ENCODE measurements around the gene CFP.

Gene CFP

DNA sequence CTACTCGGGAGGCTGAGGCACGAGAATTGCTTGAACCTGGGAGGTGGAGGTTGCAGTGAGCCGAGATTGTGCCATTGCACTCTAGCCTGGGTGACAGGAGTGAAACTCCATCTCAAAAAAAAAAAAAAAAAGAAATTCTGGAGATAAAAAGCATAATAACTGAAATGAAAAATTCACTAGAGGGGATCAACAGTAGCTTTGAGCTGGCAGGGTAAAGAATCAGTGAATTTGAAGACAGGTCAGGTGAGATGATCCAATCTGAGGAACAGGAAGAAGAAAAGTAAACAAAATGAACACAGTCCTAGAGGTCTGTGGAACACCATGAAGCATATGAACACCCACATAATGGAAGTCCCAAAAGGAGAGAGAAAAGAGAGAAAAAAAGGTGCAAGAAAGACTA lies 32.5 kb downstream of the CFP start:
- no peak for DNase-seq

DNA sequence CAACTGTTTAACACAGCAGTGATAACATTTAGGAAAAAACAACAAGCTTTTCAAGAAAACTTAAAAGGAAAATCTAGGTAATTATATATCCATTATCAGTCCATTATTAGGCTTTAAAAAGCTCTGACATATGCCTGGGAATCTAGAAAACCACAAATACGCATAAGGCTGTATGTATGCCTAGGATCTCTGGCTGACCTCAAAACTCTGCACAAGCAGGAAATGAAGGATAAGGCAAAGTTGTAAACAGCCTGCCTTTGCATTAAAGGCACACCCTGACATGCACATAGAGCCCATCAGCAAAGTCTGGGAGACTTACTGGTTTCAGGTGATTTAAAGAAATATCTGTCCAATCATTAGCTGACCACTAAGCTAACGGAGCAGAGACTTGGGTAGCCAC lies 33.5 kb downstream of the CFP start:
- no peak for DNase-seq

DNA sequence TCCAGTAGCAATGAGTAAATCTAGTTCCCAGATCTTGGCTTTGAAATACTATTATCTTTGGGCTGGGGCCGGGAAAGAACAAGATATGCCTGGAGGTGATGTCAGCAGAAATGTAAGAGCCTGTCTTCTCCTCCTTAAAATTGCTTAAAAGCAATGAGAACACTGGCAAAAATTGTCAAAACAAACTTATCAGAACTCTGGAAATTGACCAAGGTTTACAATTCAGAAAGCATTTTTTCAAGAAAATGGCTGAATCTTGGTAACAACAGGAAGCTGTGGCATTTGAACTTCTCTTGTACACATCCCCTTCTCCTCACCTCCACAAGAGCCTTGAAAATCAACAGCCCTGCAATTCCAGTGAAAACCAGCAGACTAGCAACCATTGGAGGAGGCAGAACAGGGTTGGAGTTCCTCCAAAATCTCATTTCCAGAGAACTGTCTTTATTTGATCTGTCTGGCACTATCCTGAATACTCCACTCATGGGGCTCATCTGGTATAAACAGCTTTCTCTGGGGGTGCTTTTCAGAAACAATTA lies 33.9 kb downstream of the CFP start:
- DNase-seq, result no peak

DNA sequence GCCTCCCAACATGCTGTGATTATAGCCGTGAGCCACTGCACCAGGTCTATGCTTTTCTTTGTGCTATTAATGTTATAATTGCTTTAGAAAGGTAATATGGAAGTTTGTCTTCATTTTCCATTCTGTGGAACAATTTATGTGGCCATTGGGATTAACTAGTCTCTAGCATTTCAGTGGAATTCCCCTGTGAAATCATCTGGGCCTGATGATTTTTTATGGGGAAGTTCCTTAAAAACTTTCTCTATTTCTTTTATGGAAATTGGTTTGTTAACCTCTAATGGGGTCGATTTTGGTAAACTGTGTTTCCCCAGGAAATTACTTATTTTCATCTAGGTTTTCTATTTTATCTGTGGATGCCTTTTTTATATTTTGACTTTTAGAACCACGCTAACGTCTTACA lies 36.2 kb downstream of the CFP start:
- no peak for DNase-seq

DNA sequence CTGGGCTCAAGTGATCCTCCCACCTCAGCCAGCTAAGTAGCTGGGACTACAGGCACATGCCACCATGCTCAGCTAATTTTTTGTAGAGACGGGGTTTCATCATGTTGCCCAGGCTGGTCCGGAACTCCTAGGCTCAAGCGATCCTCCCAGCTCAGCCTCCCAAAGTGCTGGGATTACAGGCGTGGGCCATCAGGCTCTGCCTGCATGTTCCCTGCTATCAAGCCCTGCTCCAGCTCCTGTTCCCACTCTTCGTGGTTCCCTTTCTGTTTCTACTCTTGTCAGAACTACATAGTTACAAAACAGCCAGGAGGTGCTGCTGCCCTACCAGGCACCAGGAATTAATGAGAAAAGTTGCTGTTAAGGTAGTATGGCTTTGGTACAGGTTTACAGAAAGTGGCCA lies 38.7 kb downstream of the CFP start:
- no peak for DNase-seq

DNA sequence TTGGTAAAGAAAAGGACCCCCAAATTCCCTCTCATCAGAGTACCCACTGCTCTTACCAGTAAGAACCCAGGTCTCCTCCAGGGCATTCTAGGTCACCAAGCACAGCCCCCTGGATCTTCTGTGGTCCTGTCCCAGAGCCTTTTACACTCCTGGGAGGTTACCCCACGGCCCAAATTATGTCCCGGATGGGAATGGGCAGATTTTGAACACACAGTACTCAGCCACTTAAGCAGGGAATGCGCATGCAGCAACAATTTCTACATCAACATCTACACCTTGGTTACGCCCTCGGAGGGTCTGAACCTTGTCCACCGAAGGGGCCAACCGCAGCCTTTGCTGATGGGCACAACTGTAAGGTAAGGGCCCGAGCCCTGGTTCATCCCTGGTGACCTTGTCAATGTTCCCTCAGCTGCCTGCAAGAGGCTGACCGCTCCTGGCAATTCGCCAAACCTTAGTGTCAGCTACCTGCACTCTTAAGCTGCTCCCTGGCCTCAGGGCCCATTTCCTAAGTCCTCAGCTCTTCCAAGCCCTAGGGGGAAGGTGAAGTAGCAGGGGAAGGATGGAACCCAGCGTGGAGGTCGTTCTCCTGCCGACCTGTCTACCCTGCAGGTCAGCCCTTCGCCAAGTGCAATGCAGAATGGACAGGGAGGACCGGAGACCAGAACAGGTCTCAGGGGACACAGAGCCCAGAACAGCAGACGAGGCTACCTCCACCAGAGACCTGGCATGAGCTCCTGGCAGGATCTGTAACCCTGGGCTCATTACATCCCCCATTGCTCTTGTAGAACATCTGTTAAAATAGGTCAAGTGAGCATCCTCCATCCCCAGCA lies 41.6 kb downstream of the CFP start:
- no peak for DNase-seq

DNA sequence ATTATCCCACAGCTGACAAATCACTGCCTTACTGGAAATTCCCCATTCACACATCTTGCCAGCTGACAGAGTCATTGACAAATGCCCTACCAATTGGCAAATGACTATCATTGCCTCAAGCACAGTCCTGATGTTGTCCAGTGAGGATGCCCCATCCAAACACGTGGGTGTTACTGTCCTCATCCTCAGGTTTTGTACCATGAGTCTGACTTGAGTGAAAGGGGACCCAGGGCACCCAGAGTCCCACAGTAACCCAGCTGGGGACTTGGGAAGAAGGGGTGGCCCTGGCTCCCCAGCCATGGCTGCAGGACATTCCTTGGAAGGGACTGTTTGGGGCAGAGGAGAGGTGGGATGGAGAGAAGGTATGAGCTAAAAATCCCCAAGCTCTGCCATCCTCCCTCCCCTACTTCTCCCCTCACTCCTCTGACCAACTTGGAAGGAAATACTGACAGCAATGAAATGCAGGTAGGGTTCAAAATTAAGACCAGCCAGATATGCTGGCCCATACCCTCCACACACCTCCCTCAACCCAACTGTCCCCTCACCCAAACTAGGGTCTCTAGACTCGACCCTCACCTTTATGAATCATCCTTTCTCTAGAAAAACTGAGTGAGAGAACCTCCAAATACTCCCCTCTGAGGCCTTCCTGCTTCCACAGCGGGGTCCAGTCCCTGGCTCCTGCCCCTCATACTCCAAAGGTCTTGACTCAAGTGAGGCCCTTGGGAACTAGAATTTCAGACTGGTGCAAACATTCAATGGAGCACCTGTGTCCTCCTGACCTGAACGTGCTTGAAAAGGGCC lies 42.4 kb downstream of the CFP start:
- DNase-seq, result no peak

DNA sequence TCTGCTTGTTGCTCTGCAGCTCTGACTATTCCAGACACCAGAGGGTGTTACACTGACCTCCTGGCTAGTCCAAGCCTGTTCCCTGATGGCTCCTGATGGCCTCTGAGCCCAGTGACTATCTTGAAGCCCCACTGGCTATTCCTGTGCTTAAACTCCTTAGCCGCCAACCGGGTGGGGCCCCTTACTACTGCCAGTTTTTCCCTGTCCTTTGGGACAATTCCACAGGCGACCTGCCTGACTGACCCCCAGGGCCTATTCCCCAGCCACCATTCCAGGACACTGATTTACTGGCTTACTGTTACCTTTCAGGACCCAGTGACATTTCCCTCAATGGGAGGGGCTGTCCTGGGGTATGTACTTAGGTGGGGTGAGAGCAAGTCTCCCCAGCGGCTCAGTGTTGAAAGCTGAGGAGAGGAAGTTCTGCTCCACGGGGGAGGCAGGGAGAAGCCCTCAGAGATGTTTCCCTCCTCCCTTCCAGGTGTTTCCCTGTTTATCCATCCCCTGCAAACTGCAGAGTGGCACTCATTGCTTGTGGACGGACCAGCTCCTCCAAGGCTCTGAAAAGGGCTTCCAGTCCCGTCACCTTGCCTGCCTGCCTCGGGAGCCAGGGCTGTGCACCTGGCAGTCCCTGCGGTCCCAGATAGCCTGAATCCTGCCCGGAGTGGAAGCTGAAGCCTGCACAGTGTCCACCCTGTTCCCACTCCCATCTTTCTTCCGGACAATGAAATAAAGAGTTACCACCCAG lies 43.5 kb downstream of the CFP start:
- no peak for DNase-seq

DNA sequence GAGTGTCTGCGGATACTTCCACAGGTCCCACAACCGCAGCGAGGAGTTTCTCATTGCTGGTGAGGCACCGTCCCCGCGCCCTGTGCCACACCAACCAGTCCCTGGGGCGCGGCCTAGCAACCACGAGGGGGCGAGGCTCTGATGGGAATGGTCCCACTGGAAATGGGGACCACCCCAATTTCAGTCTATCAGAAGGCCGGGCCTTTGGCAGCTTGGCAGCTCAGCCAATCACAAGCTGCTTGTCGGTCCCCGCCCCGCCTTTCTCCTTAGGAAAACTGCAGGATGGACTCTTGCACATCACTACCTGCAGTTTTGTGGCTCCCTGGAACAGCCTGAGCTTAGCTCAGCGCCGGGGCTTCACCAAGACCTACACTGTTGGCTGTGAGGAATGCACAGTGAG lies 44.5 kb downstream of the CFP start:
- no peak for DNase-seq

DNA sequence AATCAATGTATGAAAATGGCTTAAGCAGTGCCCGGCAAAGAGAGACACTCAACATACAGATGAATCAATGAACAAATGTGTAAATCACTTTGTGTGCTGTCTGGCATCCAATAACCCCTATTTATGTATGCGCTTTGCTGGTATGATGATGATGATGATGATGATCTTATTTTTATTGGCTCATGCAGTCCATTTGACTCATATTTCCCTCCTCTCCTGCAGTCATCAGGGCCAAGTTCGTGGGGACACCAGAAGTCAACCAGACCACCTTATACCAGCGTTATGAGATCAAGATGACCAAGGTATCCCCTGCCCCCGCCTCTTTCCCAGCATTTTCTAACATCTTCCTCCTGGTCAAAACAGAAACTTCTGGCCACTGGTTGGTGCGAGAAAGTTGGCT lies 45.0 kb downstream of the CFP start:
- no peak for DNase-seq

DNA sequence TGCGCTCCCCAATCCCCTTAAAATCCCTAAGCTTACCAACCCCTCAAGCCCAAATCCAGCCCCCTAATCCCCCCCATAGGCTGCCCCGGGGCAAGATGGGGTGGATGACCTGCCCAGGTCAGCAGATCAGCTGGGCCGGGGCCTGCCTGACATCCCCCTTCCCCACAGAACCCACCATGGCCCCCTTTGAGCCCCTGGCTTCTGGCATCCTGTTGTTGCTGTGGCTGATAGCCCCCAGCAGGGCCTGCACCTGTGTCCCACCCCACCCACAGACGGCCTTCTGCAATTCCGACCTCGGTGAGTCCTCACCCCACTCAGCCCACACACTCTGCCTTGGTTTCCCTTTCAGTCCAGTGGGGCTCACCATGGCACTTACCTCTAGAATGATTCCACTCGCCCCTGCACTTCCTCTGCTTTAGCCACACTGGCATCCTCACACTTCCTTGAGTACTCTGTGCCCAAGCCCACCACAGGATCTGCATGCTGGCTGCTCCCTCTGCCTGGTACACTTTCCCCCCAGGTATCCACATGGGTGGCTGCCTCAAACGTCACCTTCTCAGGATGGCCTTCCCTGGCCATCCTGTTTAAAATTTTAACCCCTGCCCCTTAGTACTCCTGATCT lies 46.4 kb downstream of the CFP start:
- no peak for DNase-seq

DNA sequence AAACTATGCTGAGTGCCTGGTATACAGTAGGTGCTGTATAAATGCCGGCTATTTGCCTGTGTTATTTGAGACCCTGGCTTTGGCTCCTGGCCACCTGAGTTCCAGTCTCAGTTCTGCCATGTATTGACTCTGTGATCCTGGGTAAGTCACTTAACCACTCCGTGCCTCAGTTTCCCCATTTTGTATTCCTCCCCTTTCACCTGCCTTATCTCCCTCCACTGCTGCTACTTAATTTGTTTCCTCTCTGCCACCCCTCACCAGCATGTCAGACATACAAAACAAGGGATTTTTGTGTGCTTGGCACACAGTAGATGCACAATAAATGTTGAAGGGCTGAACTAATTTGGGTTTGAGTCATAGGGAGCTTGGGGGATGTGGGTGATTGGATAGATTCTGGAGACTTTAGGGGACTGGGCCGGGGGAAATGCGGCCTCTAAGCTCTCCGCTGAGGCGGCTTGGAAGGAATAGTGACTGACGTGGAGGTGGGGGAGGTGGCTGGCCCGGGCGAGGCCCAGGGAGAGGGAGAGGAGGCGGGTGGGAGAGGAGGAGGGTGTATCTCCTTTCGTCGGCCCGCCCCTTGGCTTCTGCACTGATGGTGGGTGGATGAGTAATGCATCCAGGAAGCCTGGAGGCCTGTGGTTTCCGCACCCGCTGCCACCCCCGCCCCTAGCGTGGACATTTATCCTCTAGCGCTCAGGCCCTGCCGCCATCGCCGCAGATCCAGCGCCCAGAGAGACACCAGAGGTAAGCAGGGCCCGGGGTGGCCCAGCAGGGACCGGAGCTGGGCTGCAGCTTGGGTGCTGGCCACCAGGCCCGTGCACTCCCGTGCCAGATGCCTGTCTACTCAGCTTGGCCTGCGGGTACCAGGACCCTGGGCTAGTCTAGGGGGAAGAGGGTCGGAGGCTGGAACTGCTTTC lies 47.7 kb downstream of the CFP start, which contains the start of gene TIMP1:
Gene TIMP1, plus strand, starts transcription at position 706 of the 917 bp plus-strand sequence. CDS start 980 bp downstream, outside the sequence.
- peak; percentile 64 for DNase-seq

DNA sequence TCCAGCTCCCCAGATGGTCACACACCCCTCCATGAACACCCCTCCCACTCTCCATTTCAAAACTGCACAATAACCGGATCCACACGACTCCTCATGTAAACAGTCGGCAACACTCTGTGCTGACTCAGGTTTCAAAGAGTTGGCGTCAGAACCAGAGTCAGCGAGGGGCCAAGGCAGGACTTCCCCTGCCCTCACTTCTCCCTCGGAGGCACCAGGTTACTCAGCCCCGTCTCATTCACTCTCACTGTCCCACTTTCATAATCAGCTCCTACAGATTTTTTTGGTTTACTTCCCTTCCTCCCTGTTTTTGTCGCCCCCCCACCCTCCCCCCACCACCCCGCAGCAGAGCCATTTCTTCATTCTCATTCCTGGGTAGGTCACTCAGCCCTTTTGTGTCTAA lies 50.2 kb downstream of the CFP start:
- DNase-seq, result no peak

DNA sequence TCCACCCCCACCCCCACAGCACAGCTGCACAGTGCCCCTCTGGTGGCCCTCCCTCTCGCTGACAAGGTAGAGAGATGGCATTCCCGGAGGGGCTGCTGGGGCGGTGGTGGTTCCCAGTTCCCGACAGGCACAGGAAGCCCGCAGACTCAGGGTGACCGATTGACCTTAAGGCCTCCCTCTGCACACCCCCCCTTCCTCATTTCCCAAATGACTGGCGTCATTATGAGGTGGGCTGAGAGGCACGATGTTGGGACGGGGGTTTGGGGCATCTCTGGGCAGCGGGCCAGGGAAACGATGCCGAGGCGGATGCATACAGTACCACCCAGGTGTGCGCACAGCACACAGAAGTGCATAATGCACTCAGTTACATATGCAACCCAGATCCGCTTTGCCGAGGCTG lies 51.0 kb downstream of the CFP start:
- DNase-seq, result no peak

DNA sequence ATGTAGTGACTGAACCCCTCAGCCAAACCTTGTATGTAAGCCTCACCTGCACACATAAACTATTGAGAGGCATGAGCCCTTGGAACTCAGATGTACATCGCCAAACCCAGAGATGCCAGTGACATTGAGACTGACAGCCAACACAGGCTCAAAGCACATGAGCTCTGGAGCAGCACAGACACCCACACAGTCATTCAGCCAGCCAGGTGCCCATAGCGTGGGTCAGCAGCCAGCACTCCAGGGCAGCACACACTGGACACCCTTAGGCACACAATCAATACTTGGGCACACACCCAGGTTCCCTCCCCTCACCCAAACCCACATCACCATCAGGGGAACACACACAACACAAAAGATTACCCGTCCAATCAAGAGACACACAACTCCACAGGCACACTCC lies 51.8 kb downstream of the CFP start:
- no peak for DNase-seq

DNA sequence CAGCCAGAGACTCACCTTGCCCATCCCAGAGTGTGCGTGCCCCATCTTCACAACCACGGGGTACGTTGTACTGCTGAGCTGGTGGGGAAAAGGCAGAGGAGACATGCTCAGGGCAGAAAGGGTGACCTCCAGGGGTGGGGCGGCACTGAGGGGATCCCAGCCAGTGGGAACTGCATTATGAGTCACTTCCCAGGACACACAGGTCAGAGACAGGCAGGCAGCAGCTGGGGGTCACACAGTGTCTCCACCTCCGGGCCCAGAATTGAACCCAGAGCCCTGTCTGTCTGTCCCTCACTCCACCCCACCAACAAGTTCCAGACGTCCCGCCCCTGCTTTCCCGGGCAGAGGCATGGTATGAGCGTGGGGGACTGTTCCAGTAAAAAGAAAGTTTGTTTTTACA lies 52.3 kb downstream of the CFP start:
- DNase-seq, result no peak

DNA sequence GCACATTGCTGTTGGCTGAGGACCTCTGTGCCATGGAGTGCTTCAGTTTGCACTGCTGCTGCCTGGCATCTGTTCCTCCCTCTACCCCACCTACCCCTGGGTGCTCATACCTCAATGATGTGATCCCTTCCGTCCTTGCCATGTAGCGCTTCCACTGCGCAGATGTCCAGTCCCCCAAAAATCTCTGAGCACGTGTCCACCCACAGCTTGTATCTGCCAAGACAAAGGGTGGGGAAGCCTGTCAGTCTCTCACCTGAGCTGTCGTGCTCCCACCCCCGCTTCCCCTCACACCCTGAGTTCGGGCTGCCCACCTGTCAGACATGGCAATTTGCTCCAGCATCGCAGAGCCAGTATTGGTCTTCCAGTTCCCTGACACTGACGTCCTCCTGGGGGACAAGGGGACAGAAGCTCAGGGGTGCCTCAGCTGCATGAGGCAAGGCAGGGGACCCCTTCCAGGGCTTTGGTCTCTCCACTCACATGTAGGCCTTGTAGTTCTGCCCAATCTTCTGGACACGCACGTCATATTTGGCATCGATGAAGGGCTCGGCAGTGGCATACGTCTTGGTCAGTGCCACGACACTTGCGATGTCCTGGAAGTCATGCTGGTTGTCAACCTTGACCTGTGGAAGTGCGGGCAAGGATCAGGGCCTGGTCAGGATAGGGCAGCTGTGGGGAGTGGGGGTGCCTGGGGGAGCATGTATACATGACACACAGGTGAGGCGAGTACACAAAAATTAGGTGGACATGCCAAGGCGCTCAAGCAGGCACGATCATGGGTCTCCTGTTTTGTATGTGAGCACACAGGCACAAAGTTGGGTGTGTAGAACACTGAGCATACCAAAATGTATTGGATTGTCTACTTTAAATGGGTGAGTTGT lies 53.5 kb downstream of the CFP start:
- no peak for DNase-seq

DNA sequence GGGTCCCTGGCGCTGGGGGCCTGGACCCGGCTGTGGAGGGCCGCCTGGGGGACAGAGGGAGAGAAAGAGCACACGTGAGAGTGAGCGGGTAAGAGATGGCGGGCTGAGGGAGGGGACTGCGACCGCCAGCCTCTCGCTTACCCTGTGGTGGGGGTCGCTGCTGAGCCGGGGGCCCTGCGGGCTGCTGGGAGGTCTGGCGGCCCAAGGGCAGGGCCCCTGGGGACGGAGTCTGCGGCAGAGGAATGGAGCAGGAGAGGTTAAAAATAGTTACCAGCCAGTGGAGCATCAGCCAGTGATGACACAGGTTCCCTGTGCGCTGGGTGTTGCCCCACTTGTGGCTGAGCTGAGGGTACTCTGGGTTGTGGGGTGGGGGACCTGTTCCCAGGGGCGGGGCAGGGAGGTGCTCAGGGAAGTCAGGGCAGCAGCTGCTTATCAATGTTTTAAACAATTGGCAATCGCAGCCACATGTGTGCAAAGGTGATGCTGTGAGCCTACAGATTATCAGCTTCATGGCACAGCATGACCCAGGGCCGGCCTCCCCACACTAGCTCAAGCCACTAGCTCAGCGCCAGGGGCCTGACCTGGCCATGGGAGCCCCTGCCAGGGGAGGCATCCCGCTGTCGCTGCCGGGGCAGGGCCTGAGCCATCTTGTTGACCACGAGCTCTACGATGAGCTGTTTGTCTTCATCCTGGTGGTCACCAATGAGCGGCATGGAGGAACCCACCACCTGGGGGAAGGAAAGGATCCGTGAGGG lies 55.0 kb downstream of the CFP start:
- DNase-seq, result no peak

DNA sequence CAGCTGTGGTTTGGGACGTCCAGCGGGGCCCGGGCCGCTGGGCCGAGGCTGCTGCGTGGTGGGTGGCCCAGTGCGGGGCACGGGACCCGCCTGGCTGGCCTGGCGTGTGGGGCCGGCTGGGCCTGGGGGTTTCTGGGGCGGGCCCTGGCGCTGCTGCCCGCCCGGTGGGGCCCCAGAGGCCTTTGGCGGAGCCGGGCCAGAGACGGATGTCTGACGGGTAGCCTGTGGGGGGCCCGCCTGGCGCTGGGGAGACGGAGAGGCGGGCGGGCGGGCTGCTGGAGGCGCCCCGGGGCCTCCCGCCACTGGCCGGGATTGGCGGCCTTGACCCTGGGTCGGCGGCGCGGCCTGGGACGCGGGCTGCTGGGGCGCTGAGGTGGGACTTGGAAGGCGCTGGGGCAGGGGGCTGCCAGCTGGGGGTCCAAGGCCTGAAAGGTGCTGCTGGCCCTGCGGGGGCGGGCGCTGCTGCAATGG lies 55.6 kb downstream of the CFP start:
- no peak for DNase-seq

Data from GF-D8 (cell line).